ENCODE measurements around the gene SLC4A8.

The SLC4A8 gene

DNA sequence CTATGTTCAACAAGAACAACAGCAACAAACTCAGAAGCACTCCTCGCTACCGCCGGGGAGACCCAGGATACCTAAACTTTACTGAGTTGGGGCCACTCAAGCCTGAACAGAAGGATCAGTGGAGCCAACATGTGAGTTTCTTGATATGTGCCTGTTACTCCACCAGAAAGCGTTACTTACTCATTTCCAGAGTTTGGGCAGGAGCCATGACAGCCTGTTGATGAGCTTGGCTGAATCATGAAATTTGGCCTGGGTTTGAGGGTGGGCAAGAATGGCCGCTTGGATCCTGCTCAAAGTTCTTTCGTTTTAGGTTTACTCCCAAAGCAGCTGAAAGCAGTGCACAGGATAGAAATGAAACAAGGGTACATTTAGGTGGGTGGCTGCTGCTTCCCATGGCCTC is 21.5 kb upstream of the SLC4A8 start:
- peaks cover 0 to 1% (median 0%) of the 10 kb centered on the region in 4 experiments for H3K36me3 ChIP-seq (ENCODE audit: control insufficient read depth in 4 of 4, insufficient read depth in 4 of 4, low read length in 3 of 4)
- CTCF ChIA-PET: interaction anchor here (1.4 to 1.7 kb wide), 3 partner anchors 16 to 129 kb away, joined by 3 to 8 read pairs (median 5); no protein-coding TSS in a partner anchor
- H3K4me3 ChIP-seq (ENCODE audit: control insufficient read depth in 1 of 7, extremely low read depth in 1 of 7, insufficient read depth in 4 of 7, low read depth in 2 of 7, low read length in 6 of 7): no peak overlapping the region
- no peaks in the 10 kb centered on the region for H3K9me3 ChIP-seq (ENCODE audit: control extremely low read depth in 1 of 5, control insufficient read depth in 4 of 5, insufficient read depth in 2 of 5, low read depth in 1 of 5, low read length in 4 of 5)
- H3K27me3 ChIP-seq (replicated peaks in 2 of 5; ENCODE audit: control insufficient read depth in 4 of 5, insufficient read depth in 5 of 5, low read length in 4 of 5): no peaks in the 10 kb centered on the region
- H3K4me1 ChIP-seq (ENCODE audit: control extremely low read depth in 1 of 4, control insufficient read depth in 4 of 4, insufficient read depth in 4 of 4, low read length in 3 of 4): peaks cover 0 to 33% (median 6%) of the 10 kb centered on the region in 4 experiments
- no peak overlapping the region for H3K27ac ChIP-seq (ENCODE audit: insufficient read depth in 1 of 2, low read depth in 1 of 2, low read length in 2 of 2, poor library complexity in 1 of 2, severe bottlenecking in 2 of 2)
- no peak for DNase-seq
- WGBS (ENCODE audit: insufficient coverage): 89% methylated on average over 3 of the region's 6 CpGs
- POLR2A ChIA-PET: no interaction called here

DNA sequence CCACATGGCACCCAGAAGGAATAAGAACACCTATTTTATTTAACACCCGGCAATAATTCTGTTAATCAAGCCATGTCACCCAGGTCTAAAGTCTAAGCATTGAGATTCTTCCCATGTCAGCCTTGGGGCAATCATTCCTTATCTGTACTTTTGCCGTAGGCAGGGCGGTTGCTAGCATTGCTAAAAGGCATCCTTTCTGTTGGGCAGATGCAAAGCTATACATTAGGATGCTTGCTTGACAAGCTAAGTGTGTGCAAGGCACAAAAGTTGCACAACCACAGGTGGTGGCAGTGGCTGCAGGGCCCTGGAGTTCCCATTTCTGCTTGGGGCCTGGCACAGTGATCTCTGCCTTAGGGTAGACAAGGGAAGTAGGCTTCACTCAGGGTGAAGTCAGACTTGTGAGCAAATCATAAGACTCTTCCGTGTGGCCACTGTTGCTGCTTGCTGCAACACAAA is 20.9 kb upstream of the SLC4A8 start:
- CTCF ChIA-PET: interaction anchor here (1.4 kb wide), 1 partner anchor 37 kb away, joined by 3 read pairs; no protein-coding TSS in a partner anchor
- H3K27ac ChIP-seq (ENCODE audit: insufficient read depth in 1 of 2, low read depth in 1 of 2, low read length in 2 of 2, poor library complexity in 1 of 2, severe bottlenecking in 2 of 2): no peak overlapping the region
- DNase-seq: peak in 2 of 3 donors; percentile 56
- no peaks in the 10 kb centered on the region for H3K27me3 ChIP-seq (replicated peaks in 2 of 5; ENCODE audit: control insufficient read depth in 4 of 5, insufficient read depth in 5 of 5, low read length in 4 of 5)
- H3K9me3 ChIP-seq (ENCODE audit: control extremely low read depth in 1 of 5, control insufficient read depth in 4 of 5, insufficient read depth in 2 of 5, low read depth in 1 of 5, low read length in 4 of 5): no peaks in the 10 kb centered on the region
- H3K4me3 ChIP-seq (ENCODE audit: control insufficient read depth in 1 of 7, extremely low read depth in 1 of 7, insufficient read depth in 4 of 7, low read depth in 2 of 7, low read length in 6 of 7): no peak overlapping the region
- POLR2A ChIA-PET: no interaction called here
- 85% methylated on average over 4 of the region's 4 CpGs for WGBS (ENCODE audit: insufficient coverage)
- H3K36me3 ChIP-seq (ENCODE audit: control insufficient read depth in 4 of 4, insufficient read depth in 4 of 4, low read length in 3 of 4): peaks cover 0 to 1% (median 0%) of the 10 kb centered on the region in 4 experiments
- peaks cover 0 to 28% (median 4%) of the 10 kb centered on the region in 4 experiments for H3K4me1 ChIP-seq (ENCODE audit: control extremely low read depth in 1 of 4, control insufficient read depth in 4 of 4, insufficient read depth in 4 of 4, low read length in 3 of 4)

DNA sequence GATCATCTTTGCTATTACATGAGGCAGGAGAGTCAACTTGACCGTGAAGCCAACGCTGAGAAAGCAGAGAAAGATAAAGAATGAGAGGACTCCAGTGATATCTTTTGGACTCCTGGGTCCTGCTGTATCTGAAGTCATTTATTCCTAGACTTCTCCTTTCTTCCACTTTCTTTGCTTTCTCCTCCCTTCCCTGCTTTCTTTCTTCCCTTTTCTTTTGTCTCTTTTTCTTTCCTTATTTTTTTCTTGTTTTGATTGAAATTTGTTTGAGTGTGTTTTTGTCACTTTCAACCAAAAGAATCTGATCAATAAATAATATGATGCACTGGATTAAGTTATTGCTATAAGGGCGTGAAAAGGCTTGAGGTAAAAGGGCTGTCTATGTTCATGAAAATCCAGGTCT is 20.0 kb upstream of the SLC4A8 start:
- no peaks in the 10 kb centered on the region for H3K9me3 ChIP-seq (ENCODE audit: control extremely low read depth in 1 of 5, control insufficient read depth in 4 of 5, insufficient read depth in 2 of 5, low read depth in 1 of 5, low read length in 4 of 5)
- H3K27me3 ChIP-seq (replicated peaks in 2 of 5; ENCODE audit: control insufficient read depth in 4 of 5, insufficient read depth in 5 of 5, low read length in 4 of 5): no peaks in the 10 kb centered on the region
- POLR2A ChIA-PET: no interaction called here
- WGBS (ENCODE audit: insufficient coverage): 100% methylated on average over 3 of the region's 3 CpGs
- CTCF ChIA-PET: interaction anchor here (1.4 kb wide), 1 partner anchor 38 kb away, joined by 3 read pairs; no protein-coding TSS in a partner anchor
- H3K4me3 ChIP-seq (ENCODE audit: control insufficient read depth in 1 of 7, extremely low read depth in 1 of 7, insufficient read depth in 4 of 7, low read depth in 2 of 7, low read length in 6 of 7): no peak overlapping the region
- H3K27ac ChIP-seq (ENCODE audit: insufficient read depth in 1 of 2, low read depth in 1 of 2, low read length in 2 of 2, poor library complexity in 1 of 2, severe bottlenecking in 2 of 2): no peak overlapping the region
- peaks cover 0 to 2% (median under 1%) of the 10 kb centered on the region in 4 experiments for H3K36me3 ChIP-seq (ENCODE audit: control insufficient read depth in 4 of 4, insufficient read depth in 4 of 4, low read length in 3 of 4)
- H3K4me1 ChIP-seq (ENCODE audit: control extremely low read depth in 1 of 4, control insufficient read depth in 4 of 4, insufficient read depth in 4 of 4, low read length in 3 of 4): peaks cover 0 to 28% (median 3%) of the 10 kb centered on the region in 4 experiments
- DNase-seq: no peak

DNA sequence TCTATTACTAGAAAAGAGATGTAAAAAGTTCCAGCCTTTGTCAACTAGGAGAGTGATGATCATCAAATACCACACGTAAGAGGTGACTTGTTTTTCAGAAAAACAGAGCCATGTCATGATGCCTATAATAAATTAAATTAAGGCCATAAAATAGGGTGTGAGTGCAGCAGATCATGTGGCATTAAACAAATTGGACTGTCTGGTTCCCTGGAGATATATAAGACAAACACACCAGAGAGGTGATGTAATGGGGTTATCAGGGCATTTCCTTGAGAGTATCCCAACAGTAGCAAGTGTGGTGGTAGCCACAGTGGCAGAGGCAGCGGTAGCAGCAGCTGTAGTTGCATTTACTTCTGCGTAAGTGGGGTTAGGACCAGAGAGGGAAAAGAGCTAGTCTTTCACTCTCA is 18.8 kb upstream of the SLC4A8 start:
- WGBS (ENCODE audit: insufficient coverage): 90% methylated on average over 3 of the region's 3 CpGs
- ChIA-PET POLR2A (no interaction called here), CTCF (interaction anchor here (1.0 kb wide), 1 partner anchor 9 kb away, joined by 3 read pairs; no protein-coding TSS in a partner anchor)
- peaks cover 0 to 28% (median 3%) of the 10 kb centered on the region in 4 experiments for H3K4me1 ChIP-seq (ENCODE audit: control extremely low read depth in 1 of 4, control insufficient read depth in 4 of 4, insufficient read depth in 4 of 4, low read length in 3 of 4)
- DNase-seq: no peak
- no peak overlapping the region for H3K27ac ChIP-seq (ENCODE audit: insufficient read depth in 1 of 2, low read depth in 1 of 2, low read length in 2 of 2, poor library complexity in 1 of 2, severe bottlenecking in 2 of 2)
- H3K36me3 ChIP-seq (ENCODE audit: control insufficient read depth in 4 of 4, insufficient read depth in 4 of 4, low read length in 3 of 4): peaks cover 0 to 2% (median under 1%) of the 10 kb centered on the region in 4 experiments
- H3K27me3 ChIP-seq (replicated peaks in 2 of 5; ENCODE audit: control insufficient read depth in 4 of 5, insufficient read depth in 5 of 5, low read length in 4 of 5): no peaks in the 10 kb centered on the region
- no peaks in the 10 kb centered on the region for H3K9me3 ChIP-seq (ENCODE audit: control extremely low read depth in 1 of 5, control insufficient read depth in 4 of 5, insufficient read depth in 2 of 5, low read depth in 1 of 5, low read length in 4 of 5)
- no peak overlapping the region for H3K4me3 ChIP-seq (ENCODE audit: control insufficient read depth in 1 of 7, extremely low read depth in 1 of 7, insufficient read depth in 4 of 7, low read depth in 2 of 7, low read length in 6 of 7)

DNA sequence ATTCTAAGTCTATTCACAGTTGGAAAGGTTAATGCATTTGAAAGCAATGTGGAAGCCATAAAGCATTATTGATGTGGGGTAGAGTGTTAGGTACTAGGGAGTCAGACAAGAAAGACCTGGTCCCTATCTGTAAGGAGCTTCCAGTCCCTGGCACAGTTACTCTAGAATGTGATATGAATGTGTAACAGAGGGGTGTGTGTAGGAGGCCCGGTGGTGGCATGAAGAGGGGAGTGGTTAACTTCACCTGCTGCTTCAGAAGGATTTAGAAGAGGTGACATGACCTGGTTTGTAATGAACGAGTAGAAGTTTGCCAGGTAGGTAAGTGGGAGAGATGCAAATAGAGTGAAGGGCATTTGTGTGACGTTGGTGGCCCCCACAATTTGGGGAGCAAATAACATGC is 18.3 kb upstream of the SLC4A8 start:
- POLR2A ChIA-PET: no interaction called here
- DNase-seq: no peak
- Histone ChIP-seq H3K4me3 (ENCODE audit: control insufficient read depth in 1 of 7, extremely low read depth in 1 of 7, insufficient read depth in 4 of 7, low read depth in 2 of 7, low read length in 6 of 7) (no peak overlapping the region), H3K27me3 (replicated peaks in 2 of 5; ENCODE audit: control insufficient read depth in 4 of 5, insufficient read depth in 5 of 5, low read length in 4 of 5) (no peaks in the 10 kb centered on the region), H3K9me3 (ENCODE audit: control extremely low read depth in 1 of 5, control insufficient read depth in 4 of 5, insufficient read depth in 2 of 5, low read depth in 1 of 5, low read length in 4 of 5) (no peaks in the 10 kb centered on the region), H3K27ac (ENCODE audit: insufficient read depth in 1 of 2, low read depth in 1 of 2, low read length in 2 of 2, poor library complexity in 1 of 2, severe bottlenecking in 2 of 2) (no peak overlapping the region), H3K4me1 (ENCODE audit: control extremely low read depth in 1 of 4, control insufficient read depth in 4 of 4, insufficient read depth in 4 of 4, low read length in 3 of 4) (peaks cover 0 to 28% (median 3%) of the 10 kb centered on the region in 4 experiments), H3K36me3 (ENCODE audit: control insufficient read depth in 4 of 4, insufficient read depth in 4 of 4, low read length in 3 of 4) (peaks cover 0 to 2% (median under 1%) of the 10 kb centered on the region in 4 experiments)
- CTCF ChIA-PET: interaction anchor here (1.0 kb wide), 1 partner anchor 10 kb away, joined by 3 read pairs; no protein-coding TSS in a partner anchor
- 93% methylated on average over 3 of the region's 3 CpGs for WGBS (ENCODE audit: insufficient coverage)

DNA sequence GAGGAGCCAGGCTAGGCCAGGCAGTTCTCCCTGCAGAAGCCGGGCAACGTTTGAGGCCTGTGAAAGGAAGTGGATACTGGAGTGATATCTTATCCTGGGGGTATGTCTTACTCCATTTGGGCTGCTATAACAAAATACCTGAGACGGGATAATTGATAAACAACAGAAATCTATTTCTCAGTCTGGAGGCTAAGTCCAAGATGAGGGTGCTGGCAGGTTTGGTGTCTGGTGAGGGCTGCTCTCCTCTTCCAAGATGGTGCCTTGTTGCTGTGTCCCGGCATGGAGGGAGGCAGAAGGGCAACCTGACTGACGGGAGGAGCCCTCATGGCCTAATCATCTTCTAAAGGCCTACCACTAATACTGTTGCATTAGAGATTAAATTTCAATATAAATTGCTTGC is 17.8 kb upstream of the SLC4A8 start:
- H3K9me3 ChIP-seq (ENCODE audit: control extremely low read depth in 1 of 5, control insufficient read depth in 4 of 5, insufficient read depth in 2 of 5, low read depth in 1 of 5, low read length in 4 of 5): no peaks in the 10 kb centered on the region
- no peak overlapping the region for H3K4me3 ChIP-seq (ENCODE audit: control insufficient read depth in 1 of 7, extremely low read depth in 1 of 7, insufficient read depth in 4 of 7, low read depth in 2 of 7, low read length in 6 of 7)
- H3K27ac ChIP-seq (ENCODE audit: insufficient read depth in 1 of 2, low read depth in 1 of 2, low read length in 2 of 2, poor library complexity in 1 of 2, severe bottlenecking in 2 of 2): no peak overlapping the region
- ChIA-PET POLR2A (no interaction called here), CTCF (interaction anchor here (0.6 kb wide), 1 partner anchor 98 kb away, joined by 3 read pairs; no protein-coding TSS in a partner anchor)
- peaks cover 0 to 2% (median under 1%) of the 10 kb centered on the region in 4 experiments for H3K36me3 ChIP-seq (ENCODE audit: control insufficient read depth in 4 of 4, insufficient read depth in 4 of 4, low read length in 3 of 4)
- 92% methylated on average over 3 of the region's 5 CpGs for WGBS (ENCODE audit: insufficient coverage)
- no peaks in the 10 kb centered on the region for H3K27me3 ChIP-seq (replicated peaks in 2 of 5; ENCODE audit: control insufficient read depth in 4 of 5, insufficient read depth in 5 of 5, low read length in 4 of 5)
- no peak for DNase-seq
- H3K4me1 ChIP-seq (ENCODE audit: control extremely low read depth in 1 of 4, control insufficient read depth in 4 of 4, insufficient read depth in 4 of 4, low read length in 3 of 4): peaks cover 0 to 28% (median 3%) of the 10 kb centered on the region in 4 experiments

DNA sequence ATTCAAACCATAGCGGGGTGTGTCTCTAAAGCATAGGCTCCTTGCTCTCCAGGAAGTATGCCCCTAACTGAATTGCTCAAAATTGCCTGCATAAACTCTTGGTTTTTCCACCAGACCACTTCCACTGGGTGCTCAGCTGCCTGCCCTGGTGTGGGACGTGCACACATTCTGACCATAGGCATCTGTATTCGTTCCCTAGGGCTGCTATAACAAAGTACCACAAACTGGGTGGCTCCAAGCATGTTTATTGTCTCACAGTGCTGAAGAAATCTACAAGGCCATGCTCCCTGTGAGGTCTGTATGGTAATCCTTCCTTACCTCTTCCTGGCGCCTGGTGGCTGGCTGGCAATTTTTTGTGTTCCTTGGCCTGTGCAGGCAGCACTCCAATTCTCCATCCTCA is 17.0 kb upstream of the SLC4A8 start:
- POLR2A ChIA-PET: interaction anchor here (0.6 kb wide), 1 partner anchor 56 kb away, joined by 3 read pairs; no protein-coding TSS in a partner anchor

More for the DNA sequence above, 17.0 kb upstream of the SLC4A8 start:
- Histone ChIP-seq H3K27me3 (replicated peaks in 2 of 5; ENCODE audit: control insufficient read depth in 4 of 5, insufficient read depth in 5 of 5, low read length in 4 of 5) (no peaks in the 10 kb centered on the region), H3K4me3 (ENCODE audit: control insufficient read depth in 1 of 7, extremely low read depth in 1 of 7, insufficient read depth in 4 of 7, low read depth in 2 of 7, low read length in 6 of 7) (no peak overlapping the region), H3K27ac (ENCODE audit: insufficient read depth in 1 of 2, low read depth in 1 of 2, low read length in 2 of 2, poor library complexity in 1 of 2, severe bottlenecking in 2 of 2) (no peak overlapping the region), H3K36me3 (ENCODE audit: control insufficient read depth in 4 of 4, insufficient read depth in 4 of 4, low read length in 3 of 4) (peaks cover 0 to 2% (median under 1%) of the 10 kb centered on the region in 4 experiments), H3K9me3 (ENCODE audit: control extremely low read depth in 1 of 5, control insufficient read depth in 4 of 5, insufficient read depth in 2 of 5, low read depth in 1 of 5, low read length in 4 of 5) (no peaks in the 10 kb centered on the region), H3K4me1 (ENCODE audit: control extremely low read depth in 1 of 4, control insufficient read depth in 4 of 4, insufficient read depth in 4 of 4, low read length in 3 of 4) (peaks cover 0 to 30% (median 3%) of the 10 kb centered on the region in 4 experiments)
- 100% methylated on average over 2 of the region's 4 CpGs for WGBS (ENCODE audit: insufficient coverage)
- CTCF ChIA-PET: no interaction called here
- DNase-seq: no peak

Data from common myeloid progenitor, CD34-positive (primary cell).